ENCODE measurements around the gene EIF3B.
A peak's percentile ranks its signal among the peaks of the same experiment; 100 is the strongest.

The EIF3B gene

GRCh38 chr7:2350055-2350454 lies 4.6 kb upstream of the EIF3B start:
- CTCF ChIA-PET: no interaction called here
- no peak for DNase-seq (ENCODE audit: extremely low spot score)
- POLR2A ChIA-PET: no interaction called here

GRCh38 chr7:2350861-2351260 lies 3.8 kb upstream of the EIF3B start:
- ChIA-PET POLR2A (no interaction called here), CTCF (no interaction called here)
- no peak for DNase-seq (ENCODE audit: extremely low spot score)
- no peak for TF ChIP-seq CTCF (IDR thresholded peaks at IDR 0.05; ENCODE audit: control extremely low read depth, extremely low read depth, low read depth, missing control alignments)

More at GRCh38 chr7:2350055-2350454, 4.6 kb upstream of the EIF3B start:
- no peak for TF ChIP-seq CTCF (IDR thresholded peaks at IDR 0.05; ENCODE audit: control extremely low read depth, extremely low read depth, low read depth, missing control alignments)

- POLR2A ChIA-PET: interaction anchor here (1.0 kb wide), 1 partner anchor 119 kb away, joined by 4 read pairs; no protein-coding TSS in a partner anchor
- no peak for DNase-seq (ENCODE audit: extremely low spot score)
- no peak for TF ChIP-seq CTCF (IDR thresholded peaks at IDR 0.05; ENCODE audit: control extremely low read depth, extremely low read depth, low read depth, missing control alignments)
- CTCF ChIA-PET: no interaction called here
Measured at GRCh38 chr7:2353113-2353935, 1.3 kb upstream of the EIF3B start.

GRCh38 chr7:2353936-2354185 lies 766 bp upstream of the EIF3B start:
- DNase-seq (ENCODE audit: extremely low spot score): peak; percentile 95
- POLR2A ChIA-PET: interaction anchor here (1.0 kb wide), 1 partner anchor 119 kb away, joined by 4 read pairs; no protein-coding TSS in a partner anchor
- no peak for TF ChIP-seq CTCF (IDR thresholded peaks at IDR 0.05; ENCODE audit: control extremely low read depth, extremely low read depth, low read depth, missing control alignments)
- CTCF ChIA-PET: interaction anchor here (0.9 kb wide), 1 partner anchor 145 kb away, joined by 3 read pairs; no protein-coding TSS in a partner anchor

- no peak for DNase-seq (ENCODE audit: extremely low spot score)
- CTCF ChIA-PET: interaction anchor here (1.1 to 1.6 kb wide), 4 partner anchors 10 to 114 kb away, joined by 3 to 11 read pairs (median 4); no protein-coding TSS in a partner anchor
- TF ChIP-seq CTCF (IDR thresholded peaks at IDR 0.05; ENCODE audit: control extremely low read depth, extremely low read depth, low read depth, missing control alignments): no peak
- POLR2A ChIA-PET: no interaction called here
Measured at GRCh38 chr7:2354939-2355704, 495 bp downstream of the EIF3B start.

- DNase-seq (ENCODE audit: extremely low spot score): no peak
- ChIA-PET POLR2A (no interaction called here), CTCF (interaction anchor here (1.1 to 1.6 kb wide), 4 partner anchors 9 to 113 kb away, joined by 3 to 11 read pairs (median 4); no protein-coding TSS in a partner anchor)
- TF ChIP-seq CTCF (IDR thresholded peaks at IDR 0.05; ENCODE audit: control extremely low read depth, extremely low read depth, low read depth, missing control alignments): no peak
Measured at GRCh38 chr7:2355705-2356008, 1.0 kb downstream of the EIF3B start.
